AG09319 (cell line): ENCODE data around the gene ELL2.

ENCODE experiments used
- DNase-seq: peaks from one replicate; pipeline ENCODE4 v3.0.0-alpha.2; 2010; ENCODE audit warnings: low read depth; ENCODE audit errors: extremely low read depth
- CTCF ChIP-seq: IDR thresholded peaks from 2 replicates; pipeline ENCODE4 v1.5.1; 2011; ENCODE audit warnings: low read depth, mild to moderate bottlenecking, inconsistent platforms, low read length, moderate library complexity

The ELL2 gene

GRCh38 chr5:95899006-95899405 is 62.6 kb downstream of the ELL2 start:
- no peak for TF ChIP-seq CTCF
- no peak for DNase-seq

GRCh38 chr5:95895771-95896170 is 65.9 kb downstream of the ELL2 start:
- DNase-seq, result no peak
- TF ChIP-seq CTCF, result no peak

- no peak for DNase-seq
- TF ChIP-seq CTCF, result no peak
These were observed 66.4 kb downstream of the ELL2 start for GRCh38 chr5:95895251-95895650.

- DNase-seq, result no peak
- TF ChIP-seq CTCF, result peak; percentile 37
These were observed 68.8 kb downstream of the ELL2 start for GRCh38 chr5:95892784-95893354.

GRCh38 chr5:95891499-95891898 is 70.2 kb downstream of the ELL2 start:
- no peak for TF ChIP-seq CTCF
- no peak for DNase-seq

- TF ChIP-seq CTCF, result no peak
- no peak for DNase-seq
These were observed 72.6 kb downstream of the ELL2 start for GRCh38 chr5:95889076-95889475.

GRCh38 chr5:95887977-95888376 is 73.7 kb downstream of the ELL2 start:
- no peak for TF ChIP-seq CTCF
- no peak for DNase-seq
